ENCODE measurements around the gene LRRC4C.
"Not testable (repeated sequence)": the region's sequence is repeated elsewhere in the genome, so short reads cannot be mapped to it uniquely, and the experiment has no call there.

LRRC4C gene

DNA sequence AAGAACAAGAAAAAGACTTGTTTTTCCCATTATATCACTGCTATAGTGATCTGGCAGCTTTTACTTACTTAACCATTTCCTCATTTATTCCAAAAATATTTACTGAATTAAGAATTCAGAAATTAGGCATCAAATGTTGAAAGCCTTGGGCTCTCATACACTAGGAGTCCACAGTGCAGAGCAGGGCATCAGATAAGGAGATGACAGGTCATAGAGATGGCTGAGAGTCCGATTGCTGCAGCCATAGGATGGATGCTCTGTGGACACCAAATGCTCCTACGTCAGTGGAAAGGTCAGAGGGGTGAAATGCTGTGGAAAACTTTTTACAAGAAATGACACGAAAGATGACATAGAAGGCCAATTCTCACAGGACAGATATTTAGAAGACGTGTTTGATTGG, 771.1 kb downstream of the LRRC4C start:
- DNase-seq (ENCODE audit: low read depth), result no peak

DNA sequence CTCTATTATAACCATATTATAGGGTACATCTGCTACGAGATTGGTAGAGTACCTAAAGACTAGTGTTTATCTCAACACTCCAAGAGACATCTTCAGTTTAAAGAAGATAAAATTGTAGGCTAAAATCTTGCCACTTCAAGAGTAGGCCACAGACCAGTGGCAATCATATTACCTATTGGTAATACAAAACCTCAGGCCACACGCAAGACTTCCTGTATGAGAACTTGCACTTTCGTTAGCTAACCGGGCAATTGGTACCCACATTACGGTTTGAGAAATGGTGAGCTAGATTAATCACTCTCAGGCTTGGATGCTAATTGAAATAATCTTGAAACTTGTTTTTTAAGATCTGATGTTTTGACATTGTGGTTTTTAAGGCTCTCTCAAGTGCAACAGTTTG, 772.7 kb downstream of the LRRC4C start:
- DNase-seq (ENCODE audit: low read depth), result no peak

DNA sequence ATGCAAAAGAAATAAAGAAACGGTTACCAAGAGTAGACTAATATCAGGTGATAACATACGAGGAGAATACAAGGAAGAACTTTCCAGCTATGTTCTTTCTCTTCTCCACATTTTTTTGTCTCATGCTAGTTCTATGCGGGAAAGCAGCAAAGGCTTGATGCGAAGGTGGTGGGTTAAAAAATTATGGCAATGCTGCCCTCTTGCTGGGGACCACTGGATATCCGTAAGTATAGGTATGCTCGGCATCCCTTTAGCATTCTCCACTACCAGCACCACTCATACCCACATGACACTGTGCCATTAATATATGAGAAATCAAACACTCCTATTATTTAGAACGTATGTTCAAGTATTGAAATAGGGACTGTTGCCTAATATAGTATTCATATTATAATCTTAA, 776.4 kb downstream of the LRRC4C start:
- peak; percentile 20 for DNase-seq (ENCODE audit: low read depth)

DNA sequence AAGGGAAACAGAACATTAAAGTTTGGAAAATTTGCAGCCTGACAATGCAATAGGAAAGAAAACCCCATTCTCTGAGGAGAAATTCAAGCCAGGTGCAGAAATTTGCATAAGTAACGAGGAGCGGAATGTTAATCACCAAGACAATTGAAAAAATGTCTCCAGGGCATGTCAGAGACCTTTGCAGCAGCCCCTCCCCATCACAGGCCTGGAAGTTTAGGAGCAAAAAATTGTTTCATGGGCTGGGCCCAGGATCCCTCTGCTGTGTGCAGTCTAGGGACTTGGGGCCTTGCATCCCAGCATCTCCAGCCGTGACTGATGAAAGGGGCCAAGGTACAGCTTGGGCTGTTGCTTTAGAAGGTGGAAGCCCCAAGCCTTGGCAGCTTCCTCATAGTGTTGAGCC, 780.2 kb downstream of the LRRC4C start:
- no peak for DNase-seq (ENCODE audit: low read depth)

DNA sequence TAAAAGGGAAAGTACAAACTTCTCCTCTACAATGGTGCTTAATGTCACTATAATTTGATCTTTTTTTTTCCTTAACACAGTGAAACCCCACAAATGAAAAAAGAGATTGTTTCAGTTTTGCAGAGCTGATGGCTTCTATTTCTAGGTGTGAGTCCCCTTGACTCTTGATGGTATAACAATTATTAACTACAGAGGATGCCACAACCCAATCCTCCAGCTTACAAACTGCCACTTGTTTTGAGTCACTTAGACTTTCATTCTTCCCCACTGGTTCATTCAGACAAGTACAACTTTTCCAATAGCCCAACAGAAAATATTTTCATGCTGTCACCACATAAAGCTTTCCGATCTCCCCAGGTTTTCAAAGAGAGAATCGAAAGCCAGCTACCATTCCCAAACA, 812.2 kb downstream of the LRRC4C start:
- no peak for DNase-seq (ENCODE audit: low read depth)

DNA sequence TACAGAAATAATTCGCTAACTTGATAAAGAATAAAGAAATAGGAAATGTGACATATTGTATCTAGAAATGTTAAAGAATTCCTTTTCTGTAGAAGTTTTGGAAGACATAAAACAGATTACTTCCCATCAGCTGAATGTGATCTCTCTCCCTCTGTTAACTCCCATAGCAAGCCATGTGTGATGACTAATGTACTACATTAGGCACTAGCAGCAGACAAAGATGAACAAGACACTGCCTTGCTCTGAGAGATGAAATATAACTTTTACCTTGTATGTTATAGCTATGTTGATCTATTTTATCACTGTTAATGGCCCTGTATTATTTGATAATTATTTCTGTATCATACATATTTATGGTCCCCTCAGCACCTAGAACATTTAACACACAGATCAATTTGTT, 817.2 kb downstream of the LRRC4C start:
- DNase-seq (ENCODE audit: low read depth), result no peak

DNA sequence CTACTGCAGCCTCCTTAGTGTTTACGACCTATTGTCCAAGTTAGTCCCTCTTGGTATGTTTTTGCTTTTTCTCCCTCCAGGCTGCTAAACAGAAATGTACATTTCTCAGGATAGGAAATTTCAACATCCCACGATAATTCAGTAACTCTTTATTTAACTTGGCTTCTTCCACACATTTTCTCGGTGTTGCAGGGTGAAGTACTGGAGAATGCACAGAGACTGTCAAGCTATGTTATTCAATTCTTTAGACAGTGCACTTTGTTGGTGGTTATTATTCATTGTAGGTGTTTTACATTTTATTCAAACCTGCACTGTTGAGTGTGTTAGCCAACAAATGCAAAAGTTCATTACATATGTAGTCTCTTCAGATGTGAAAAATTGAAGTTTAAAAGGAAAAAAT, 839.8 kb downstream of the LRRC4C start:
- DNase-seq (ENCODE audit: low read depth), result no peak

DNA sequence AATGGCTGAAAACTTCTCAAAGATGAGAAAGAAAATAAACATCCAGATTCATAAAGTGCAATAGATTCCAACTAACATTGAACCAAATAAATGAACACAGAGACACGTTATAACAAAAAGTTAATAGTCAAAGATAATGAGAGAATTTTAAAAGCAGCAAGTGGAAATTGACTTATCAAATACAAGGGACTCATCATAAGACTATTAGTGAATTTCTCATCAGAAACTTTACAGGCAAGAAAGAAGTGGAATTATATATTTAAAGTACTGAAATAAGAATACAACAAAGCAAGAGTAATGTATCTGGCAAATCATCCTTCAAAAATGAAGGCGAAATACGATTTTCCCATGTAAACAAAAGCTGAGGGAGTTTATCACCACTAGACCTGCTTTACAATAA, 852.7 kb downstream of the LRRC4C start:
- DNase-seq (ENCODE audit: low read depth), result no peak

DNA sequence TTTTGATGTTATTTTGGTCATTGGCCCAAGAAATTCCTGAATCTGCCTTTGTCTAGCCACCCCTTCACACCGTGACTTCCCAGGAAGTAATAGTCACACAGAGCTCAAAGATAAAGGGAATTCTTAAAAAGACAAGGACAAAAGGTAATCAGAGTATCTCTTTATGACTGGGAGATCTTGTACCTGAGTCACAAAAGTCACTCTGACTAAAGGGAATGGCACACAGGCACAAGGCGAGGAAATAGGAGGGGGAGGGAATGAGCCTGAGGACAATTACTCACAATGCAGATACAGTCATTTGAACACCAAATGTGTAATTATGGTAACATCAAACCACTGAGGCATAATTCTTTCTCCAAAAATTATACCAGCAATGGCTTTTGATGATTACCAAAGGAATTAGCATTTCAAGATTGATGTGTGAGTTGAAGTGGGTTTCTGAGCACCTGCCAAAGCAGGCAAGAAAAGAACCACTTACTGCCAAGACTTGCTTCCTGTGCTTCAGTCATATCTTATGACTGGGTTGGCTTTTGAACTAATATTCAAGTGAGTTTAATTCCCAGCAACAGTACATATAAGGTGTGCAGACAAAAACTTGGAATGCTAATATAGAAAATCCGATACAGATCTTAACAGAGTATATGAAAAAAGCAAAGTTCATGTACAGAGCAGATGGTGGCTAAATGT, 856.4 kb downstream of the LRRC4C start:
- DNase-seq (ENCODE audit: low read depth), result peak; percentile 75

DNA sequence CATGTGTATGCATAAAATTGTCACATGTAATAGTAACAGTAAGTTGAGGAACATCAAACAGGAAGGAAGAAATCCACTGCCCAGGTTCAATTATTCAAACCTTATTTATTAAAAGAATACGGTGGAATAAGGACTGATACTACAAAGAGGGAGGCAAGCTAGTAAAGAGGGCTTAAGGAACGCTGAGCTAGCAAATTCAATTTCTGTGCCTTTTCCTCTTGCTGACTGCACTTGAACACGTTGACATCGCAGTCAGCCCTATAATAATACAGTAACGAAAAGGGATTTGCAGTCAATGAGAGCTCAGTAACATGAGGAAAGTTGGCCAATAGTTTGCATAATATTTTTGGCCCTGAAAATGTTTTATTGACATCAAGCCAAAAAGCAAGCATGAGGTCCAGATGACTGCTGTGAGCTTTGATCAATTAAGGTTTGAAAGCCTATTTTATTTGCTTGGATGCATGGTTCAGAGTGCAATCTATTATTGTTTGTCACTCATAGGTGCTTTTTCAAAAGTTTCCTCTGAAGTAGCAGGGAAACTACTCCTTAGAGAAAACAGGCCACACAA, 861.8 kb downstream of the LRRC4C start:
- no peak for DNase-seq (ENCODE audit: low read depth)

DNA sequence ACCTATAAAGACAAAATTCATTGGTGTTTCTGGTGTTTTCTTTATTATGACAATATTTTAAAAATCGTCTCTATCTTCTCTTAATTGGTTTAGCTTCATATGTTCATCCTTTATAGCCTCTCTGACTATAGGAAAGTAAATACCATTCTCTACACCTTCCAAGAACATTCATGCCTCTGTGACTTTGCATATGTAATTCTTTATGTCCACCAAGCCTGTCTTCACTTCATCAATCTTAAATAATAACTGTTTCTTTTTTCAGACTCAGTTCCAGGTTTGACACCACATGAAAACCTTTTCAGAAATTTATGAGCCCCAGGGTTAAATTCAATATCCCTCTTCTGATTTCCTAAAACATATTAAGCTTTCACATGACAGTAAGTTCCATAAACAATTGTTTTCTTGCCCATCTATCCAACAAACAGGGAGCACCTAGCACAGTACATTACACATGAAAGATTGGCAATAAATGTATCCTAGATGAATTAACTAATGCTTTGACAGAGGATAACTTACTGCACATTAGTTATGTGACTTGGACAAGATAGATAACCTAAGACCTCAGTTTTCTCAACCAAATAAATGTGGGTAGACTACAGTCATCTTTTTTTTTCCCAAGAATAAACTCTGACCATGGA, 886.1 kb downstream of the LRRC4C start:
- no peak for DNase-seq (ENCODE audit: low read depth)

DNA sequence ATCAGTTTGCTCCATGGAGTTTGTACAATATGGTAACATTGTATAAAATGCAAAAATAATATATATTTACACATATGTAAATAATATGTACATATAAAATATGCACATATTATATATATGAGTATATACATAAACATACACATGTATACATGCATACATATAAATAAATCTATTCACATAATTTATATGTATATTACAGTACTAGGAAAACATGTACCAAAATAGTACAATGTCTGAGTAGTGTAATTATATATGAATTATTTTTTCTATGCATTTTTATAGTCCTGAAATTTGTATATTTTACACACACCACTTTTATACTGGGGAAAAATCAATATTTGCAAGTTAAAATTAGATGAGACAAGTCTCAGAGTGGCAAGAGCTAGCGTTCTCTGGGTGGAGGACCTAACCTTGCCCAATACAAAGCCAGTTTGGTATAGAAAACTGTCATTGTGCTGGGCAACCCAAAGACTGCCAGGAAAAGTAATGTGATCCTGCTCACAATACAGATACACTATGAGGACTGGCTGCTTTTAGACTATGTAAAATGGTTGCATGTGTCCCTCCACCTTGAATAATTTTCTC, 889.4 kb downstream of the LRRC4C start:
- DNase-seq (ENCODE audit: low read depth), result no peak

DNA sequence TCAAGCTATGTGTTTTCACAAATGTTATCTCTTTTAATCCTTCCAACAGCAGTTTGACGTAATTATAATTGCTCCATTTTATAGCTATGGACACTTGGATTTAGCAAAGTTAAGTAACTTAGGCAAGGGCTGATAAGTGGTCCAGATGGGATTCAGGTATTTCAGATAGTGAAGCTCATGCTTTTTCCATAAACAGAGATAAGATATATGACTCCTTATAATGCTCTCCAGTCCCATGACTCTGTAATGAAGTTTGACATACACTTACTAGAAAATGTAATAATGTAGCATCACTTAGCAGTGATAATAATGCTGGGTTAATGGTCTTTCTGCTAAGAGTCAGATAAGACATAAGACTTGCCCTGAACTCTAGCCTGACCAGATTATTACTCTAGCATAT, 892.1 kb downstream of the LRRC4C start:
- no peak for DNase-seq (ENCODE audit: low read depth)

DNA sequence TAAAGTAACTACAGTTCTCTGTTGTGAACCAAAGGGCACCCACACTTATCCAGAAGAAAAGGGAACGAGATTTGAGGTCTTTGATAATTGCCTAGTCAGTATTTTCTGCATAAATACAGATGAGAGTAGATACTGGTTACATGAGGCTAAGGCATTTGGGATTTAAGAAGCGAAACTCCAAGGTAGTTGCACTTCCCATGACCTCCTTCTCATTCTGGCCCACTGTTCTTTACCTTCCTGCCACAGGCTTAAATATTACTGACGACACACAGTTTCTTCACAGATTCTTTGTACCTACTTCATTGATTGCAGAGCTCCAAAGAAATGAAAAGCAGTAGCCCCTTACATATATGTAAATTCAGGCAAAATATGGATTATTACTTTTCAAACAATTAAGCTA, 915.3 kb downstream of the LRRC4C start:
- no peak for DNase-seq (ENCODE audit: low read depth)

DNA sequence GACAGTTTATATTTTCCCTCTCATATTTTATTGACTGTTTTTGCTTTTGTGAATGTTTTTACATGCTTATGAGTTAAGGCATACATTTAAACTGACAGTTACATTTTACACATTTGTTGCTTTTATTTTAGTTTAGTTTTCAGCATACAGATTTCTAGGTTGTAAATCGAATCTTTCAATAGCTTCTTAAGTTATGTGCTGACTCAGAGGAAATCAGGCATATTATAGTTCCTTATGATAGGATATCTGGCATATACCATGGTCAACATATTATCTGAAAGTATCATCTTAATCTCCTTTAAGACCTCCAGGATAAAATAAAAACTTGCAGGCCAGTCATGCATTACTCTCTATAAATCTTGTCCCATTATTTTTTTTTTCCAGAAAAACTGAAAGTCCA, 916.6 kb downstream of the LRRC4C start:
- DNase-seq (ENCODE audit: low read depth), result no peak

DNA sequence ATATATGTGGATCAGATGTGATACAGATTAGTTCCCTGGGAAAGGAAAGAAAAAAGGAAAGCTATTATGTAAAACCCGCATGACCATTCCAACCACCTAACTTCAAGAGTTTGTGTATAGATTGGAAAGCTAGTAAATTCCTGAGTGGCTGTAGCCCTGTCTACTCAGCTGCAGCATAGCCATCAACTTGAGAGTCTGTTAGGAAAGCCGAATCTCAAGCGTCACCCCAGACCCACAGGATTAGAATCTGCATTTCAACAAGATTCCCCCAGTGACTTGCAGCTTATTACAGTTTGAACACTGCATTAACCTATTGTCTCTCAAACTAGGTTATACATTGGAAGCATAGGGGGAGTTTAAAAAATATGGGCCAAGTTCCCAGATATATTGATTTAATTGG, 921.7 kb downstream of the LRRC4C start:
- DNase-seq (ENCODE audit: low read depth), result no peak

DNA sequence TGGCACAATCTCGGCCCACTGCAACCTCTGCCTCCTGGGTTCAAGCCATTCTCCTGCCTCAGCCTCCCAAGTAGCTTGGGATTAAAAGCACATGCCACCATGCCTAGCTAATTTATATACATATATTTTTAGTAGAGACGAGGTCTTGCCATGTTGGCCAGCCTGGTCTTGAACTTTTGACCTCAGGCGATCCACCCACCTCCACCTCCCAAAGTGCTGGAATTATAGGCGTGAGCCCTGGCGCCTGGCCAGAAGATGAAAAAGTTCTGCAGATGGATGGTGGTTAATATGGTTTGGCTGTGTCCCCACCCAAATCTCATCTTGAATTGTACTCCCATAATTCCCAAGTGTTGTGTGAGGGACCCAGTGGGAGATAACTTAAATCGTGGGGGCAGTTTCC, 937.4 kb downstream of the LRRC4C start:
- DNase-seq (ENCODE audit: low read depth), result not testable (repeated sequence)

DNA sequence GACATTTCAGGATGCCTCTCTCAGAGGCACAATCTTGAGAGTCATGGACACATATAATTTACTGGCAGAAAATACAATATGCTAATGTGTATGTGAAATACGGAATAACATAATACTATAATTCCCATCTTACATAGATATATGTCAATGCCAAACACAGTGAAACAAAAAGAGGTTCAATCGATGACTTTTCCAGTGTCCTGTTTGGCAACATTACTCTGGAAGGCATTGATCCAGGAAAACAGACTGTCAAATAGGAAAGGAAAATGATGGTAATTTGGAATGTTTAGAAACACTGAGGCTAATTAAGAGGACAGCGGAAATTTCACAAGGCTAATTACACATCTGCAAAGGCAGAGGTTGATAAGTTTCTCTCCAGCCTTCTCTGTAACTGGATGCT, 942.3 kb downstream of the LRRC4C start:
- no peak for DNase-seq (ENCODE audit: low read depth)

DNA sequence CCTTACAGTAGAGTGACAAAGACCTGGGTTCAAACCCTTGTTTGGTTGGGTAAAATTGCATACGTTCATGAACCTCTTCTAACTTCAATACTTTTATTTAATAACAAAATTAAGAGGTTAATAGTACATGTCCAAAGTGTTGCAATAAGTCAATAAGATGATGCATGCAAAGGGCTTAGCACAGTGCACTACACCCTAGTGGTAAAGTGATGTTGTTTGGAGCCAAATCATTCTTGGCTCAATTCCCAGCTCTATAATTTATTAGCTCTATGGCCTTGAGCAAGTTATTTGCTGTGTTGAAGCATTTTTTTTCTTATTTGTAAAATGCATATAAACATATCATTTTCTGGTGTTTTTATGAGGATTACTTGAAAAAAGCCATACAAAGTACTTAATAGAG, 945.3 kb downstream of the LRRC4C start:
- DNase-seq (ENCODE audit: low read depth), result peak; percentile 27

DNA sequence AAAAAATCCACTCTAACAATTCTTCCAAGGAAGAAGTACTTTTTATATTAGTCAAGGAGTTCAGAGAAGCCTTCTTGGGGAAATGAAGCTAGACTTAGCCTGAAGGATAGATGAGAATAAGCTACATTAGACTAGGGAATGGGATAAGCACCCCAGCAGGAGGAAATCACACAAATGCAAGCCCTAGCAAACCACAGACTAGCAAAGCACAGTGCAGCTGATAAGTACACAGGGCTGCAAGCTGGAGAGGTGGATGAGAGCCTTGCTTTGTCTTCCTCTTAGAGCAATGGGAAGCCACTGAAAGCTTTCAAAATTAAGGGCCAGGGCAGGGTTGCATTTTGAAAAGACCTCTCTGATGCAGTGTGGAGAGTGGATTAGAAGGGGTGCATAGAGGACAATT, 946.2 kb downstream of the LRRC4C start:
- DNase-seq (ENCODE audit: low read depth), result no peak

DNA sequence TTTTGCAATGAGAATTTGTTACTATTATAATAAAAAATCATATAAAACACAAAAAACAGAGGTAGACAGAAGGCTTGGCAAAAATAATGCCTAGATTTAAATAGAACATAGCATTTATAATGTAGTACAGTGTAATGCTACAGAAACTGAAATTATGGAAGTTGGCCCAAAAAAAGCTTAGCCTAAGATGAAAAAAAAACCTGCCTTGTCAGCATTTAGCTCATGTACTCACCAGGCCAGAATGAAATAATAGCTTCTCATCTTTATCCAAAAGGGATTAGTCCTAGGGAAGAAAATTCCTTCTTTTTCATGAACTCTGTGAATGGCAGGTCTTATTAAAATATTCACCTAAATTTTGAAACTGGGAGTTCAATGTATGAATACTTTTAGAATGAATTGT, 951.1 kb downstream of the LRRC4C start:
- no peak for DNase-seq (ENCODE audit: low read depth)

DNA sequence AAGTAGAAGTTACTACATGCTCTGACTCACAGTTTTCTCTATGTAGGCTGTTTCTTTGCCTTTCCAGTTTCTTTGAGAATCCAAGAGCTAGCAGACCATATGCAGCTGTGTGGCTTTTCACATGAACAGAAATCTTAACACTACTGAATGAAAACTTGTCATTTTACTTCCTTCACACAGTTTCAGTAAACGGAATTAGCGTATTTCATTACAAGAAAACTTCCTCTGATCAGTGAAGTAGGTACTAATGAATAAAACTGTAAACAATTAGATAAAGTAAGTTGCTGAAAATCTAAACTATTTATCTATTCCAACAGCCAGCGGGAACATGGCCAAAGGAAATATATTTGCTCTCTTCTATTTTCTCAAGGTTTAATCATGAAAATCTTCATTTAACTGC, 953.2 kb downstream of the LRRC4C start:
- no peak for DNase-seq (ENCODE audit: low read depth)

DNA sequence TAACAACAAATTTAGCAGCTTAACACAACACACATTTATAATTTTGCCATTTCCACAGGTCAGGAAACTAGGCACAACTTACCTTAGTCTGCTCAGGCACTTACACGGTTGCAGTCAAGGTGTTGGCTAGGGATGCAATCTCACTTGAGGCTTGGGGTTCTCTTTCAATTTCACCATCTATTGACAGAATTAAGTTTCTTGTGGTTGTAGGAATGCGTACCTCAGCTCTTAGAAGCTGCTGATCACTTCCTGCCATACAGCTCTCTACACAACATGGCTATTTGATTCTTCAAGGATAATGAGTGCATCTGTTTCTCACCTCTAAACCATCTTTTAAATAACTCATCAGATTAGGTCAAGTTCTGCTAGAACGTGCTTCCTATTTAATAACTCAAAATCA, 968.1 kb downstream of the LRRC4C start:
- no peak for DNase-seq (ENCODE audit: low read depth)

DNA sequence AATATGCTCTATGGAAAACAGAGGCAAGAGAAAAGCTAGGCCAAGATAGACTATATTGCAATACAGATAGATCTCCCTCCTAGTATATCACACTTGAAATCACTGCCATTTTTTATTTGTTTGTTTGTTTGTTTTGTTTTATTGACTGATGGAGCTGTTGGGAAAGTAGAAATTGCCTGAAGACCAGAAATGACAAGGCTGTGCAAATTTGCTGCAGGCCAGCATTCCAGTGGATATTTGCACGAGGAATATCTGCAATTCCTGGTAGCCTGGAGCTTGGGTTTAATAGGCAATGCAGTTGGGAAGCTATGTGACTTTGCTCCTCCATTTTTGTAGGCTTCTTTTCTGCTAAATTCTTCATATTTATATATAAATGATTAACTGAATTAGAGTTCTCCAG, 991.7 kb downstream of the LRRC4C start:
- no peak for DNase-seq (ENCODE audit: low read depth)

All from ELR (cell line).